Neural progenitor cell (in vitro differentiated cells): ENCODE results near the gene ITM2B.

ENCODE experiments used
- CTCF ChIP-seq: fragments of 200-600 bp; sonication (generic); IDR thresholded peaks from 2 replicates; pipeline ENCODE4 v1.5.1; 2017; ENCODE audit warnings: antibody characterized with exemption, mild to moderate bottlenecking
- EZH2 ChIP-seq: fragments of 200-600 bp; sonication (generic); IDR thresholded peaks from 2 replicates; pipeline ENCODE4 v1.6.1; 2017; ENCODE audit warnings: antibody characterized with exemption, mild to moderate bottlenecking, moderate library complexity
- EZH2phosphoT487 ChIP-seq: fragments of 200-600 bp; sonication (generic); IDR thresholded peaks from 2 replicates; pipeline ENCODE4 v1.6.1; 2017; ENCODE audit warnings: antibody characterized with exemption

- no peak for TF ChIP-seq CTCF
- TF ChIP-seq EZH2phosphoT487: no peak
- TF ChIP-seq EZH2: no peak
Measured at GRCh38 chr13:48220592-48220980, 12.4 kb upstream of the ITM2B start.
